ENCODE results near the gene CCR5AS.

Gene CCR5AS

DNA sequence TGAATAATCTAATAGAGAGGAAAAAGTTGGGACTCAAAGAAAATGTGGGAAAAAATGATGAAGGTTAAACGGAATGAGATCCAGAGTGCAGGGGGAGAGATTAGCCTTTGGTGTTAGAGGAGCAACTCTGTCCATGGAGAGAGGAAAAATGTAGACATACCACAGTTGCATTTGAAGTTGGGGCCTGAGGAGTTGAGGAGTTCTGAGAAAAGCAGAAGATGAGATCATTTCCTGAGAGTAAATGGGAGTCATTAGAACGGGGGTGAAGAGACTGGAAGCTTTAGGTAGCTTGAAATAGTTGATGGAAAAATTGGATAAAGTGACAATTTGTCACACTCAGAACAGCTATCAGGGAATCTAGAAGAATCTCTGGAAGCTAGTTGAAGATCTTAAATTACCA lies 7.3 kb downstream of the CCR5AS start:
- DNase-seq = no peak
- FAIRE-seq = no peak
- TF ChIP-seq, protein P1, sequence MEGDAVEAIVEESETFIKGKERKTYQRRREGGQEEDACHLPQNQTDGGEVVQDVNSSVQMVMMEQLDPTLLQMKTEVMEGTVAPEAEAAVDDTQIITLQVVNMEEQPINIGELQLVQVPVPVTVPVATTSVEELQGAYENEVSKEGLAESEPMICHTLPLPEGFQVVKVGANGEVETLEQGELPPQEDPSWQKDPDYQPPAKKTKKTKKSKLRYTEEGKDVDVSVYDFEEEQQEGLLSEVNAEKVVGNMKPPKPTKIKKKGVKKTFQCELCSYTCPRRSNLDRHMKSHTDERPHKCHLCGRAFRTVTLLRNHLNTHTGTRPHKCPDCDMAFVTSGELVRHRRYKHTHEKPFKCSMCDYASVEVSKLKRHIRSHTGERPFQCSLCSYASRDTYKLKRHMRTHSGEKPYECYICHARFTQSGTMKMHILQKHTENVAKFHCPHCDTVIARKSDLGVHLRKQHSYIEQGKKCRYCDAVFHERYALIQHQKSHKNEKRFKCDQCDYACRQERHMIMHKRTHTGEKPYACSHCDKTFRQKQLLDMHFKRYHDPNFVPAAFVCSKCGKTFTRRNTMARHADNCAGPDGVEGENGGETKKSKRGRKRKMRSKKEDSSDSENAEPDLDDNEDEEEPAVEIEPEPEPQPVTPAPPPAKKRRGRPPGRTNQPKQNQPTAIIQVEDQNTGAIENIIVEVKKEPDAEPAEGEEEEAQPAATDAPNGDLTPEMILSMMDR (IDR thresholded peaks at IDR 0.05; ENCODE audit: borderline replicate concordance, extremely low read depth, insufficient read depth) = no peak
- Histone ChIP-seq H3K36me3 (ENCODE audit: control insufficient read depth in 2 of 3, insufficient read depth in 3 of 3, low read length in 3 of 3) (no peaks in the 10 kb centered on the region), H3K4me1 (ENCODE audit: control insufficient read depth in 2 of 3, insufficient read depth in 2 of 3, low read depth in 1 of 3, low read length in 3 of 3) (peaks cover 0 to under 1% (median 0%) of the 10 kb centered on the region in 3 donors), H3K27me3 (ENCODE audit: control insufficient read depth, insufficient read depth, low read length) (no peaks in the 10 kb centered on the region), H3K9ac (ENCODE audit: low read length in 3 of 3) (no peak overlapping the region), H3K4me3 (ENCODE audit: low read length in 3 of 3) (no peak overlapping the region), H3K27ac (ENCODE audit: low read depth in 2 of 2, low read length in 2 of 2) (no peak overlapping the region), H3K9me3 (ENCODE audit: control insufficient read depth in 2 of 3, insufficient read depth in 1 of 3, low read length in 3 of 3) (no peaks in the 10 kb centered on the region)
- intact Hi-C loops (cut with DNase I) = no loop called here

DNA sequence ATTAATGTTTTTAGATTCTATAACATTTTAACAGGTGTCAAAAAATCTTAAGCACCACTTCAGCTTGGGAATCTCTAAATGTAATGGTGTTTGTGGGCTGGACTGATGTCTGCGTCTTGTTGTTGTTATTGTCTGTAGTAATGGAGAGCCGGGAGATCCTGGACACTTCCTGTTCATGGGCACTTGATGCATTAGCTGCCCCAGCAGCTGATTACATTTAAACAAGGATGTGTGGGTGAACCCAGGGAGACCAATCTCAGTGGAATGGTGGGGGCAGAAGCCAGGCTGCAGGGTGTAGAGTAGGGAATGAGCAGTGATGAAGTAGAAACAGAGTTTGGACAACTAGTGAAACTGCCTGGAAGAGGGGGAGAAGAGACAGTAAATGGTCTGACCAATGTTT lies 7.8 kb downstream of the CCR5AS start:
- H3K27me3 ChIP-seq (ENCODE audit: control insufficient read depth, insufficient read depth, low read length) = no peaks in the 10 kb centered on the region
- no peak overlapping the region for H3K9ac ChIP-seq (ENCODE audit: low read length in 3 of 3)
- H3K36me3 ChIP-seq (ENCODE audit: control insufficient read depth in 2 of 3, insufficient read depth in 3 of 3, low read length in 3 of 3) = no peaks in the 10 kb centered on the region
- H3K27ac ChIP-seq (ENCODE audit: low read depth in 2 of 2, low read length in 2 of 2) = no peak overlapping the region
- no peak for DNase-seq
- TF ChIP-seq, protein P1 (IDR thresholded peaks at IDR 0.05; ENCODE audit: borderline replicate concordance, extremely low read depth, insufficient read depth) = no peak
- H3K9me3 ChIP-seq (ENCODE audit: control insufficient read depth in 2 of 3, insufficient read depth in 1 of 3, low read length in 3 of 3) = no peaks in the 10 kb centered on the region
- intact Hi-C loops (cut with DNase I) = no loop called here
- no peak overlapping the region for H3K4me3 ChIP-seq (ENCODE audit: low read length in 3 of 3)
- no peaks in the 10 kb centered on the region for H3K4me1 ChIP-seq (ENCODE audit: control insufficient read depth in 2 of 3, insufficient read depth in 2 of 3, low read depth in 1 of 3, low read length in 3 of 3)
- no peak for FAIRE-seq

DNA sequence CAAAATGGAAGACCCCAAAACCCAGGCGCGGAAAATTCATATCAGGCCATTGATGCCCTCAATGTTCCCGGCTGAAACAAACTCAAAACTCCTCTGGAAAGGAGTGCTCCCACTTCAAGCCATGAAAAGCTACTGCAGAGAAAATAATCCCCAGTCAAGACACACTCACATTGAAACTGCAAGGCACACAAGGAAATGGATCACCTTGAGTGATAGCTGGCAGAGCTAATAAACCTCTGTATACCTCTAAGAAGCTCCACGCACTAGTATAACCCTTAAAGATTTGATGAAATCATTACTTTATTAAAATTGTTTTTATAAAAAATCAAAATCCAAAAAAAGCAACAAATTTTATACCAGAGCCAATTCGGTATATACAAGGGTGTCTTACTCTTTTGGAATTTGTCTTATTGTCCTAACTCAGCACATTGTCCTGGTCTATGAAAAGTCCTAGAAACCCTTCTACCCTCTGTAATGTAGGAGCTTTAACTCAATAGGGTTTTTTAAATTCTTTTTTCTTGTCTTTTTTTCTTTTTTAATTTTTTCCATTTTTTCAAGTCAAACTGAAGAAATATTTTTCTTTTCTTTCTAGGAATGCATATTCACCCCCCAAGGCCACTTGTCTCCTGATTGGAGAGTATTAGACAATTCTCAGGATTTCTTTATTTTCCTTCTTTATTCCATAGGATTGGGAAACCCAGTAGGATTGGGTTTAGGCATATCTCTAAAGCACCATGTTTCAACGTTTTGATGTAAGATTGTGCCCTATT lies 8.5 kb downstream of the CCR5AS start:
- TF ChIP-seq, protein P1 (IDR thresholded peaks at IDR 0.05; ENCODE audit: borderline replicate concordance, extremely low read depth, insufficient read depth) = no peak
- DNase-seq (no peak), FAIRE-seq (no peak)
- Histone ChIP-seq H3K27me3 (ENCODE audit: control insufficient read depth, insufficient read depth, low read length) (no peaks in the 10 kb centered on the region), H3K27ac (ENCODE audit: low read depth in 2 of 2, low read length in 2 of 2) (no peak overlapping the region), H3K9me3 (ENCODE audit: control insufficient read depth in 2 of 3, insufficient read depth in 1 of 3, low read length in 3 of 3) (no peaks in the 10 kb centered on the region), H3K9ac (ENCODE audit: low read length in 3 of 3) (no peak overlapping the region), H3K4me3 (ENCODE audit: low read length in 3 of 3) (no peak overlapping the region), H3K36me3 (ENCODE audit: control insufficient read depth in 2 of 3, insufficient read depth in 3 of 3, low read length in 3 of 3) (no peaks in the 10 kb centered on the region), H3K4me1 (ENCODE audit: control insufficient read depth in 2 of 3, insufficient read depth in 2 of 3, low read depth in 1 of 3, low read length in 3 of 3) (no peaks in the 10 kb centered on the region)
- intact Hi-C loops (cut with DNase I) = no loop called here

Measured in kidney (tissue), 13 donors.